Stimulated activated CD4-positive, alpha-beta T cell treated with anti-CD3 and anti-CD28 coated beads, TNF-alpha, amount 100 ng/mL, for 4 hours (primary cell): ENCODE results near the gene CFAP77.
"Not testable (repeated sequence)": the region's sequence is repeated elsewhere in the genome, so short reads cannot be mapped to it uniquely, and the experiment has no call there.

Source experiments
- DNase-seq, 3 experiments: peaks; one replicate each; pipeline ENCODE4 v3.0.0-alpha.2; 2020; ENCODE audit warnings: low read depth in 3 of 3

The CFAP77 gene

GRCh38 chr9:132409828-132410528 is at the start of gene CFAP77:
Gene CFAP77 (plus strand): TSS chr9:132410211. CDS start chr9:132410272, 61 bp downstream.
- DNase-seq = no peak

- DNase-seq = no peak
These were observed 45.9 kb upstream of the CFAP77 start for GRCh38 chr9:132364068-132364467.

- no peak for DNase-seq
These were observed 44.0 kb upstream of the CFAP77 start for GRCh38 chr9:132365986-132366385.

GRCh38 chr9:132366481-132366880 is 43.5 kb upstream of the CFAP77 start:
- no peak for DNase-seq

- DNase-seq = no peak
These were observed 42.2 kb upstream of the CFAP77 start for GRCh38 chr9:132367613-132368313.

- DNase-seq = no peak
These were observed 40.6 kb upstream of the CFAP77 start for GRCh38 chr9:132369421-132369820.

- DNase-seq = no peak
These were observed 39.4 kb upstream of the CFAP77 start for GRCh38 chr9:132370592-132370991.

GRCh38 chr9:132372177-132373095 is 37.6 kb upstream of the CFAP77 start:
- DNase-seq = no peak

- not testable (repeated sequence) for DNase-seq
These were observed 32.2 kb upstream of the CFAP77 start for GRCh38 chr9:132377769-132378168.

GRCh38 chr9:132378416-132378815 is 31.6 kb upstream of the CFAP77 start:
- not testable (repeated sequence) for DNase-seq

- DNase-seq = no peak
These were observed 28.0 kb upstream of the CFAP77 start for GRCh38 chr9:132381966-132382541.

- DNase-seq = no peak
These were observed 26.5 kb upstream of the CFAP77 start for GRCh38 chr9:132383462-132383883.

GRCh38 chr9:132384376-132384775 is 25.6 kb upstream of the CFAP77 start:
- no peak for DNase-seq

- DNase-seq = no peak
These were observed 22.9 kb upstream of the CFAP77 start for GRCh38 chr9:132387133-132387532.

- DNase-seq = no peak
These were observed 19.0 kb upstream of the CFAP77 start for GRCh38 chr9:132390966-132391365.

GRCh38 chr9:132391449-132391848 is 18.6 kb upstream of the CFAP77 start:
- DNase-seq = no peak

GRCh38 chr9:132395560-132395959 is 14.5 kb upstream of the CFAP77 start:
- DNase-seq = no peak

GRCh38 chr9:132401824-132402223 is 8.2 kb upstream of the CFAP77 start:
- no peak for DNase-seq

GRCh38 chr9:132404228-132404881 is 5.7 kb upstream of the CFAP77 start:
- no peak for DNase-seq

- DNase-seq = peak; percentile 79 to 88 (median 88)
These were observed 3.4 kb upstream of the CFAP77 start, which contains the start of gene TTF1 for GRCh38 chr9:132406554-132407122. Gene TTF1 (minus strand): TSS chr9:132406840. CDS start chr9:132402821, 4,019 bp downstream.

- DNase-seq = no peak
These were observed 2.8 kb upstream of the CFAP77 start for GRCh38 chr9:132407196-132407595.
